ENCODE data around the gene LORICRIN.

Gene LORICRIN

GRCh38 chr1:153271711-153272110, 12.2 kb downstream of the LORICRIN start:
- TF ChIP-seq CTCF (IDR thresholded peaks at IDR 0.05; ENCODE audit: low read length, missing control alignments): no peak
- no peak for DNase-seq (ENCODE audit: low read depth)
- H3K4me3 ChIP-seq (replicated peaks; ENCODE audit: low read depth, low read length): no peak overlapping the region

GRCh38 chr1:153272186-153272585, 12.7 kb downstream of the LORICRIN start:
- no peak for TF ChIP-seq CTCF (IDR thresholded peaks at IDR 0.05; ENCODE audit: low read length, missing control alignments)
- no peak overlapping the region for H3K4me3 ChIP-seq (replicated peaks; ENCODE audit: low read depth, low read length)
- no peak for DNase-seq (ENCODE audit: low read depth)

GRCh38 chr1:153277852-153278251, 18.4 kb downstream of the LORICRIN start:
- peak; percentile 43 for TF ChIP-seq CTCF (IDR thresholded peaks at IDR 0.05; ENCODE audit: low read length, missing control alignments)
- H3K4me3 ChIP-seq (replicated peaks; ENCODE audit: low read depth, low read length): no peak overlapping the region
- DNase-seq (ENCODE audit: low read depth): no peak

- peak; percentile 29 for TF ChIP-seq CTCF (IDR thresholded peaks at IDR 0.05; ENCODE audit: low read length, missing control alignments)
- DNase-seq (ENCODE audit: low read depth): no peak
- no peak overlapping the region for H3K4me3 ChIP-seq (replicated peaks; ENCODE audit: low read depth, low read length)
These were observed 29.3 kb downstream of the LORICRIN start for GRCh38 chr1:153288634-153289275.

GRCh38 chr1:153291514-153291913, 32.0 kb downstream of the LORICRIN start:
- no peak overlapping the region for H3K4me3 ChIP-seq (replicated peaks; ENCODE audit: low read depth, low read length)

GRCh38 chr1:153292185-153292584, 32.7 kb downstream of the LORICRIN start:
- DNase-seq (ENCODE audit: low read depth): no peak
- H3K4me3 ChIP-seq (replicated peaks; ENCODE audit: low read depth, low read length): no peak overlapping the region
- no peak for TF ChIP-seq CTCF (IDR thresholded peaks at IDR 0.05; ENCODE audit: low read length, missing control alignments)

More at GRCh38 chr1:153291514-153291913, 32.0 kb downstream of the LORICRIN start:
- DNase-seq (ENCODE audit: low read depth): no peak
- TF ChIP-seq CTCF (IDR thresholded peaks at IDR 0.05; ENCODE audit: low read length, missing control alignments): no peak
